Panc1 (cell line): ENCODE data around the gene KCNV2. TPM values are rescaled to one million over a fixed set of nuclear protein-coding genes. Genes with fewer than 3 reads are reported as not detected.

Experiments
- ATAC-seq: fragments of 200-7000 bp; cut with Tn5 transposase; 2 replicates; pipeline ENCODE4 v1.9.1; 2020; ENCODE audit warnings: mild to moderate bottlenecking, moderate library complexity
- BruUV-seq: library from RNA; stranded (reverse); fragments of 400-500 nt; replicated peaks from 2 replicates; lab custom pipeline; 2021; lab: Mats Ljungman, UMichigan
- CTCF ChIA-PET: fragments of 300-600 bp; sonication (Branson Sonifier 250); formaldehyde crosslinking; loops from one replicate; lab custom pipeline; 2022; ENCODE audit warnings: antibody characterized with exemption; lab: Charles Lee
- POLR2A ChIA-PET: fragments of 300-600 bp; sonication (Branson Sonifier 250); formaldehyde crosslinking; loops from one replicate; lab custom pipeline; 2022; ENCODE audit warnings: antibody characterized with exemption; lab: Charles Lee
- DNase-seq: peaks from one replicate; pipeline ENCODE4 v3.0.0-alpha.2; 2010; ENCODE audit warnings: low read depth, low spot score
- H3K27ac ChIP-seq: 2 replicates; pipeline ENCODE4 v1.5.1; 2011; ENCODE audit warnings: mild to moderate bottlenecking, low read length, inconsistent platforms
- H3K27me3 ChIP-seq: fragments of 200-500 bp; sonication (Bioruptor generic); 2 replicates; pipeline ENCODE4 v1.6.0; 2014; ENCODE audit warnings: low read length, inconsistent platforms; ENCODE audit not compliant: control insufficient read depth, insufficient read depth
- H3K36me3 ChIP-seq: fragments of 200-500 bp; sonication (Bioruptor generic); 2 replicates; pipeline ENCODE4 v1.5.1; 2014; ENCODE audit warnings: inconsistent platforms, mild to moderate bottlenecking, low read length, moderate library complexity; ENCODE audit not compliant: control insufficient read depth, insufficient read depth
- H3K4me1 ChIP-seq: 2 replicates; pipeline ENCODE4 v1.5.1; 2011; ENCODE audit warnings: inconsistent platforms, mild to moderate bottlenecking, low read length, moderate library complexity; ENCODE audit not compliant: control insufficient read depth, insufficient read depth
- H3K4me3 ChIP-seq, 2 experiments: 2 replicates each; pipeline ENCODE4 v1.5.1; 2011 to 2012; ENCODE audit warnings: low read depth in 2 of 2, low read length in 2 of 2, mild to moderate bottlenecking in 2 of 2, inconsistent platforms in 1 of 2, moderate library complexity in 1 of 2
- H3K9me3 ChIP-seq: fragments of 200-500 bp; sonication (Bioruptor generic); 2 replicates; pipeline ENCODE4 v1.5.1; 2014; ENCODE audit warnings: low read depth, mild to moderate bottlenecking, inconsistent platforms, low read length, moderate library complexity; ENCODE audit not compliant: control insufficient read depth, insufficient read depth
- CTCF ChIP-seq: fragments of 450-650 bp; IDR thresholded peaks from 2 replicates; pipeline ENCODE4 v1.5.1; 2017; ENCODE audit warnings: mild to moderate bottlenecking
- POLR2AphosphoS5 ChIP-seq: IDR thresholded peaks from 2 replicates; pipeline ENCODE4 v1.6.1; 2012; ENCODE audit warnings: mild to moderate bottlenecking, low read depth, low read length, moderate library complexity
- REST ChIP-seq, 2 experiments: IDR thresholded peaks; 2 replicates each; pipeline ENCODE4 v1.6.1; 2011 to 2012; ENCODE audit warnings: low read depth in 2 of 2, control low read depth in 1 of 2, low read length in 1 of 2, mild to moderate bottlenecking in 1 of 2, moderate library complexity in 1 of 2; ENCODE audit not compliant: insufficient read depth in 1 of 2
- SIN3A ChIP-seq: IDR thresholded peaks from 2 replicates; pipeline ENCODE4 v1.6.1; 2012; ENCODE audit warnings: low read depth, mild to moderate bottlenecking, low read length, moderate library complexity, borderline replicate concordance; ENCODE audit not compliant: insufficient read depth
- TCF7L2 ChIP-seq: IDR thresholded peaks from 2 replicates; pipeline ENCODE4 v1.6.1; 2011; ENCODE audit warnings: mild to moderate bottlenecking, low read depth, low read length, inconsistent platforms
- in situ Hi-C: cut with HindIII; loops from 2 replicates; pipeline ENCODE4 v1.10.0; 2016; ENCODE audit warnings: low sequenced_read_pairs, low pct_unique_long_range_greater_than_20kb
- intact Hi-C: fragments of 100-400 bp; cut with micrococcal nuclease; formaldehyde crosslinking; loops from one replicate; pipeline ENCODE4 v1.10.0; 2022; ENCODE audit not compliant: unreplicated experiment
- total RNA-seq: library from RNA; stranded (reverse); gene quantifications from one replicate; pipeline ENCODE4 v1.2.1, GENCODE V29; 2021; ENCODE audit not compliant: unreplicated experiment

Gene KCNV2
- total RNA-seq, 1 experiment from 2014 or later = not detected

GRCh38 chr9:2679011-2679410 lies 38.3 kb upstream of the KCNV2 start:
- Histone ChIP-seq H3K27me3 (no peaks in the 10 kb centered on the region), H3K4me3 (no peak overlapping the region), H3K27ac (no peak overlapping the region), H3K36me3 (no peaks in the 10 kb centered on the region), H3K4me1 (no peaks in the 10 kb centered on the region), H3K9me3 (no peaks in the 10 kb centered on the region)
- ATAC-seq (no peak), DNase-seq (no peak)
- POLR2A ChIA-PET = no interaction called here
- BruUV-seq = no TSS peak
- CTCF ChIA-PET = no interaction called here
- intact Hi-C loops (no loop called here), in situ Hi-C loops (no loop called here)
- no peak for TF ChIP-seq TCF7L2
- no peak for TF ChIP-seq POLR2AphosphoS5
- no peak for TF ChIP-seq SIN3A
- no peak for TF ChIP-seq CTCF
- TF ChIP-seq REST (IDR thresholded peaks at IDR 0.05; ENCODE audit: insufficient read depth in 1 of 2, low read depth in 2 of 2, low read length in 1 of 2) = no peak

- in situ Hi-C loops = no loop called here
- Histone ChIP-seq H3K4me1 (no peaks in the 10 kb centered on the region), H3K9me3 (no peaks in the 10 kb centered on the region), H3K4me3 (no peak overlapping the region), H3K27ac (no peak overlapping the region), H3K27me3 (no peaks in the 10 kb centered on the region), H3K36me3 (no peaks in the 10 kb centered on the region)
- ATAC-seq (no peak), DNase-seq (no peak)
- intact Hi-C loops = no loop called here
- no TSS peak for BruUV-seq
- ChIA-PET POLR2A (no interaction called here), CTCF (no interaction called here)
- no peak for TF ChIP-seq REST (IDR thresholded peaks at IDR 0.05; ENCODE audit: insufficient read depth in 1 of 2, low read depth in 2 of 2, low read length in 1 of 2)
- no peak for TF ChIP-seq POLR2AphosphoS5
- TF ChIP-seq CTCF = no peak
- TF ChIP-seq SIN3A = no peak
- no peak for TF ChIP-seq TCF7L2
Observed at GRCh38 chr9:2681981-2682380, 35.3 kb upstream of the KCNV2 start.
